ENCODE measurements around the gene DHH. TPM values are rescaled to one million over a fixed set of nuclear protein-coding genes. Genes with fewer than 3 reads are reported as not detected.

Gene DHH
- total and polyA plus RNA-seq, 9 of the 15 experiments (the other 6 are each of a cell fraction or from before 2014, with no cell fraction given): 0.07 to 2.6 (median 0.54) TPM

GRCh38 chr12:49131051-49131893 lies 36.7 kb upstream of the DHH start, which contains the start of gene TUBA1B (continued):
- TF ChIP-seq, protein P1, sequence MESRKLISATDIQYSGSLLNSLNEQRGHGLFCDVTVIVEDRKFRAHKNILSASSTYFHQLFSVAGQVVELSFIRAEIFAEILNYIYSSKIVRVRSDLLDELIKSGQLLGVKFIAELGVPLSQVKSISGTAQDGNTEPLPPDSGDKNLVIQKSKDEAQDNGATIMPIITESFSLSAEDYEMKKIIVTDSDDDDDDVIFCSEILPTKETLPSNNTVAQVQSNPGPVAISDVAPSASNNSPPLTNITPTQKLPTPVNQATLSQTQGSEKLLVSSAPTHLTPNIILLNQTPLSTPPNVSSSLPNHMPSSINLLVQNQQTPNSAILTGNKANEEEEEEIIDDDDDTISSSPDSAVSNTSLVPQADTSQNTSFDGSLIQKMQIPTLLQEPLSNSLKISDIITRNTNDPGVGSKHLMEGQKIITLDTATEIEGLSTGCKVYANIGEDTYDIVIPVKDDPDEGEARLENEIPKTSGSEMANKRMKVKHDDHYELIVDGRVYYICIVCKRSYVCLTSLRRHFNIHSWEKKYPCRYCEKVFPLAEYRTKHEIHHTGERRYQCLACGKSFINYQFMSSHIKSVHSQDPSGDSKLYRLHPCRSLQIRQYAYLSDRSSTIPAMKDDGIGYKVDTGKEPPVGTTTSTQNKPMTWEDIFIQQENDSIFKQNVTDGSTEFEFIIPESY (CRISPR knock-in tag; IDR thresholded peaks at IDR 0.05): no peak; the same call in 1 of the 2 replicates
- TF ChIP-seq KAT8 (IDR thresholded peaks at IDR 0.05; ENCODE audit: low read depth) (no peak), NR2C1 (IDR thresholded peaks at IDR 0.05) (no peak), NR2C1 (tag; IDR thresholded peaks at IDR 0.05) (no peak), JUNB (CRISPR knock-in tag; conservative IDR thresholded peaks at IDR 0.05) (no peak), SP2 (IDR thresholded peaks at IDR 0.05; ENCODE audit: extremely low read depth, low read depth, low read length, poor library complexity, severe bottlenecking) (no peak), ZNF655 (CRISPR knock-in tag; IDR thresholded peaks at IDR 0.05) (no peak), GATAD2A (IDR thresholded peaks at IDR 0.05) (peak; percentile 25), USF2 (CRISPR knock-in tag; IDR thresholded peaks at IDR 0.05) (no peak), CBFA2T2 (conservative IDR thresholded peaks at IDR 0.05) (no peak), NFATC3 (IDR thresholded peaks at IDR 0.05) (no peak), PHB2 (IDR thresholded peaks at IDR 0.05; ENCODE audit: low read depth) (0 out of 2 replicates have a peak, but pooled peaks have one; percentile 25), PURB (CRISPR knock-in tag; IDR thresholded peaks at IDR 0.05; ENCODE audit: low read depth) (no peak), ZNF445 (CRISPR knock-in tag; IDR thresholded peaks at IDR 0.05; ENCODE audit: low read depth) (0 out of 2 replicates have a peak, but pooled peaks have one; percentile 23), FOS (IDR thresholded peaks at IDR 0.05; ENCODE audit: extremely low read depth, insufficient read length) (no peak), ZNF518B (CRISPR knock-in tag; IDR thresholded peaks at IDR 0.05) (no peak), ZNF436 (CRISPR knock-in tag; IDR thresholded peaks at IDR 0.05) (0 out of 2 replicates have a peak, but pooled peaks have one; percentile 21), NR4A1 (CRISPR knock-in tag; IDR thresholded peaks at IDR 0.05) (no peak; the same call in none of the 2 replicates), NR4A1 (tag; IDR thresholded peaks at IDR 0.05) (no peak)
- TF ChIP-seq, protein P2, sequence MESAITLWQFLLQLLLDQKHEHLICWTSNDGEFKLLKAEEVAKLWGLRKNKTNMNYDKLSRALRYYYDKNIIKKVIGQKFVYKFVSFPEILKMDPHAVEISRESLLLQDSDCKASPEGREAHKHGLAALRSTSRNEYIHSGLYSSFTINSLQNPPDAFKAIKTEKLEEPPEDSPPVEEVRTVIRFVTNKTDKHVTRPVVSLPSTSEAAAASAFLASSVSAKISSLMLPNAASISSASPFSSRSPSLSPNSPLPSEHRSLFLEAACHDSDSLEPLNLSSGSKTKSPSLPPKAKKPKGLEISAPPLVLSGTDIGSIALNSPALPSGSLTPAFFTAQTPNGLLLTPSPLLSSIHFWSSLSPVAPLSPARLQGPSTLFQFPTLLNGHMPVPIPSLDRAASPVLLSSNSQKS (CRISPR knock-in tag; IDR thresholded peaks at IDR 0.05): no peak
